GM23338 (cell line): ENCODE measurements around the gene CHST11. TPM values are rescaled to one million over a fixed set of nuclear protein-coding genes. Genes with fewer than 3 reads are reported as not detected.

Experiments
- ATAC-seq: fragments of 200-7000 bp; cut with Tn5 transposase; 3 replicates; pipeline ENCODE4 v1.9.1; 2020
- DNase-seq: peaks from one replicate; pipeline ENCODE4 v3.0.0-alpha.2; 2015; ENCODE audit warnings: low spot score
- H2AFZ ChIP-seq: fragments of 200-600 bp; sonication (generic); 2 replicates; pipeline ENCODE4 v1.8.0; 2016; ENCODE audit warnings: antibody characterized with exemption, mild to moderate bottlenecking, moderate library complexity
- H3F3A ChIP-seq: fragments of 200-600 bp; sonication (generic); replicated peaks from 2 replicates; pipeline ENCODE4 v1.8.0; 2017; ENCODE audit warnings: antibody characterized with exemption, mixed run types, low read depth
- H3K27ac ChIP-seq: fragments of 200-600 bp; sonication (generic); 2 replicates; pipeline ENCODE4 v1.6.1; 2016; ENCODE audit warnings: low read depth
- H3K27me3 ChIP-seq: fragments of 200-600 bp; sonication (generic); 2 replicates; pipeline ENCODE4 v1.8.0; 2016; ENCODE audit warnings: mild to moderate bottlenecking, mixed run types, moderate library complexity; ENCODE audit not compliant: insufficient read depth
- H3K36me3 ChIP-seq: fragments of 200-600 bp; sonication (generic); 2 replicates; pipeline ENCODE4 v1.8.0; 2016; ENCODE audit warnings: mild to moderate bottlenecking; ENCODE audit not compliant: insufficient read depth
- H3K4me1 ChIP-seq: fragments of 200-600 bp; sonication (generic); 2 replicates; pipeline ENCODE4 v1.8.0; 2016; ENCODE audit warnings: mild to moderate bottlenecking, moderate library complexity; ENCODE audit not compliant: insufficient read depth
- H3K4me2 ChIP-seq: fragments of 200-600 bp; sonication (generic); 2 replicates; pipeline ENCODE4 v1.7.1; 2017; ENCODE audit warnings: mixed run types
- H3K4me3 ChIP-seq: fragments of 200-600 bp; sonication (generic); 2 replicates; pipeline ENCODE4 v1.6.1; 2016; ENCODE audit warnings: mixed run types
- H3K79me2 ChIP-seq: fragments of 200-600 bp; sonication (generic); replicated peaks from 2 replicates; pipeline ENCODE4 v1.8.0; 2017; ENCODE audit warnings: mild to moderate bottlenecking; ENCODE audit not compliant: insufficient read depth
- H3K9me2 ChIP-seq: fragments of 200-600 bp; sonication (generic); 2 replicates; pipeline ENCODE4 v1.8.0; 2017; ENCODE audit not compliant: insufficient read depth
- H4K20me1 ChIP-seq: fragments of 200-600 bp; sonication (generic); replicated peaks from 2 replicates; pipeline ENCODE4 v1.8.0; 2017; ENCODE audit warnings: mild to moderate bottlenecking; ENCODE audit not compliant: insufficient read depth
- H3K27ac Mint-ChIP-seq: 2 replicates; pipeline ENCODE4 v1.8.0; 2020; ENCODE audit warnings: inconsistent platforms, mild to moderate bottlenecking, moderate library complexity, mixed read lengths
- H3K27me3 Mint-ChIP-seq: 3 replicates; pipeline ENCODE4 v1.8.0; 2022; ENCODE audit warnings: low read depth, mild to moderate bottlenecking, moderate library complexity, mixed read lengths, inconsistent platforms; ENCODE audit not compliant: insufficient read depth, poor library complexity
- H3K36me3 Mint-ChIP-seq: 3 replicates; pipeline ENCODE4 v1.8.0; 2021; ENCODE audit warnings: low read depth, mild to moderate bottlenecking, inconsistent platforms, moderate library complexity, mixed read lengths
- H3K4me1 Mint-ChIP-seq: 3 replicates; pipeline ENCODE4 v1.8.0; 2020; ENCODE audit warnings: mild to moderate bottlenecking, inconsistent platforms, mixed read lengths
- H3K4me3 Mint-ChIP-seq: 3 replicates; pipeline ENCODE4 v1.8.0; 2021; ENCODE audit warnings: moderate library complexity, mild to moderate bottlenecking, inconsistent platforms, mixed read lengths
- H3K9me3 Mint-ChIP-seq: 3 replicates; pipeline ENCODE4 v1.8.0; 2020; ENCODE audit warnings: moderate library complexity, mild to moderate bottlenecking, inconsistent platforms, mixed read lengths
- CREB1 ChIP-seq: fragments of 250-450 bp; sonication (Bioruptor Pico); IDR thresholded peaks from 2 replicates; pipeline ENCODE4 v1.5.0; 2020; ENCODE audit warnings: low read depth, mild to moderate bottlenecking, moderate library complexity
- CTCF ChIP-seq, 2 experiments: fragments of 200-600 bp in 1 of 2; sonication (generic) in 1 of 2; conservative IDR thresholded peaks; 2 replicates each; pipeline versions ENCODE4 v1.5.1 to v1.6.1; 2016 to 2017; ENCODE audit warnings: antibody characterized with exemption in 2 of 2, low read depth in 2 of 2, mild to moderate bottlenecking in 2 of 2, moderate library complexity in 1 of 2
- ETS1 ChIP-seq: IDR thresholded peaks from 2 replicates; pipeline ENCODE4 v1.6.1; 2016; ENCODE audit warnings: antibody characterized with exemption
- EZH2 ChIP-seq: fragments of 200-600 bp; sonication (generic); IDR thresholded peaks from one replicate; pipeline ENCODE4 v1.8.0; 2017; ENCODE audit warnings: antibody characterized with exemption, mild to moderate bottlenecking, low read depth; ENCODE audit not compliant: unreplicated experiment
- EZH2phosphoT487 ChIP-seq: fragments of 200-600 bp; sonication (generic); IDR thresholded peaks from one replicate; pipeline ENCODE4 v1.8.1; 2018; ENCODE audit warnings: antibody characterized with exemption; ENCODE audit not compliant: unreplicated experiment
- JUNB ChIP-seq: IDR thresholded peaks from one replicate; pipeline ENCODE4 v1.6.1; 2016; ENCODE audit warnings: antibody characterized with exemption; ENCODE audit not compliant: unreplicated experiment
- NANOG ChIP-seq: IDR thresholded peaks from 2 replicates; pipeline ENCODE4 v1.6.1; 2016; ENCODE audit warnings: antibody characterized with exemption, borderline replicate concordance
- POLR2AphosphoS5 ChIP-seq: IDR thresholded peaks from 2 replicates; pipeline ENCODE4 v1.6.1; 2016; ENCODE audit warnings: antibody characterized with exemption, low read depth
- REST ChIP-seq: IDR thresholded peaks from one replicate; pipeline ENCODE4 v1.6.1; 2018; ENCODE audit warnings: antibody characterized with exemption; ENCODE audit not compliant: unreplicated experiment
- STAT1 ChIP-seq: IDR thresholded peaks from one replicate; pipeline ENCODE4 v1.6.1; 2016; ENCODE audit warnings: antibody characterized with exemption; ENCODE audit not compliant: unreplicated experiment
- ZNF114 ChIP-seq: fragments of 250-450 bp; sonication (Bioruptor Pico); IDR thresholded peaks from 2 replicates; pipeline ENCODE4 v1.5.0; 2020; ENCODE audit warnings: mild to moderate bottlenecking, moderate library complexity
- ZNF331 ChIP-seq: fragments of 250-450 bp; sonication (Bioruptor Pico); IDR thresholded peaks from 2 replicates; pipeline ENCODE4 v1.5.0; 2020; ENCODE audit warnings: low read depth, mild to moderate bottlenecking, moderate library complexity
- ZNF462 ChIP-seq: fragments of 250-450 bp; sonication (Bioruptor Pico); IDR thresholded peaks from 2 replicates; pipeline ENCODE4 v1.5.0; 2020; ENCODE audit warnings: mild to moderate bottlenecking, moderate library complexity
- polyA plus RNA-seq: library from polyadenylated mRNA; unstranded; fragments of >200 nt; fragmentation: Nextera tagmentation; extraction: Ambion mirVana; gene quantifications from 2 replicates; pipeline ENCODE4 v1.2.1, GENCODE V29; 2016
- total RNA-seq: library from RNA; depleted of rRNA; stranded (reverse); fragments of >200 nt; shearing (Covaris generic); gene quantifications from 2 replicates; pipeline ENCODE4 v1.2.3, GENCODE V29; 2014

CHST11 gene
- total and polyA plus RNA-seq, 2 experiments from 2014 or later = 7.7 to 25.7 TPM

- no peak for TF ChIP-seq NANOG
- TF ChIP-seq ZNF462 (CRISPR knock-in tag) = no peak
- no peak for TF ChIP-seq EZH2
- no peak for TF ChIP-seq ZNF114 (CRISPR knock-in tag)
- no peak for TF ChIP-seq ZNF331 (CRISPR knock-in tag)
- TF ChIP-seq REST = no peak
- TF ChIP-seq ETS1 = no peak
- no peak for TF ChIP-seq POLR2AphosphoS5
- TF ChIP-seq STAT1 = no peak
- no peak for TF ChIP-seq CREB1 (CRISPR knock-in tag)
- no peak for TF ChIP-seq CTCF (conservative IDR thresholded peaks at IDR 0.05; ENCODE audit: low read depth in 2 of 2)
- no peak for TF ChIP-seq EZH2phosphoT487
- no peak for TF ChIP-seq JUNB
- H3K27me3 Mint-ChIP-seq = peaks cover 9% of the 10 kb centered on the region
Measured at GRCh38 chr12:104628831-104629135, 172.0 kb downstream of the CHST11 start.

More at GRCh38 chr12:104628831-104629135, 172.0 kb downstream of the CHST11 start:
- Histone ChIP-seq H3K36me3 (no peaks in the 10 kb centered on the region), H3K9me2 (no peaks in the 10 kb centered on the region), H3K4me3 (no peak overlapping the region), H2AFZ (no peak overlapping the region), H3F3A (no peaks in the 10 kb centered on the region), H3K27ac (no peak overlapping the region), H4K20me1 (no peaks in the 10 kb centered on the region), H3K4me1 (peaks cover 18% of the 10 kb centered on the region), H3K4me2 (no peak overlapping the region), H3K27me3 (no peaks in the 10 kb centered on the region), H3K79me2 (no peaks in the 10 kb centered on the region)
- Mint-ChIP-seq H3K36me3 (no peaks in the 10 kb centered on the region; the same call in 2 of the 3 replicates), H3K9me3 (no peaks in the 10 kb centered on the region), H3K27ac (no peak overlapping the region), H3K4me1 (peaks cover 49% of the 10 kb centered on the region), H3K4me3 (no peak overlapping the region)
- ATAC-seq (no peak), DNase-seq (no peak)
